SK-N-SH treated with all-trans-retinoic acid at 6 μM for 48 hours (cell line): ENCODE data around the gene FOXD3.

Source experiments
- ARNTL ChIP-seq: fragments of 450-650 bp; formaldehyde crosslinking; IDR thresholded peaks from 2 replicates; pipeline ENCODE4 v1.5.0; 2020; ENCODE audit warnings: low read depth, mild to moderate bottlenecking, moderate library complexity, borderline replicate concordance
- ESRRG ChIP-seq: fragments of 250-450 bp; sonication (Bioruptor Pico); IDR thresholded peaks from 2 replicates; pipeline ENCODE4 v1.6.1; 2021; ENCODE audit warnings: mild to moderate bottlenecking
- GLIS3 ChIP-seq: fragments of 250-450 bp; sonication (Bioruptor Pico); IDR thresholded peaks from 2 replicates; pipeline ENCODE4 v1.5.0; 2020; ENCODE audit warnings: mild to moderate bottlenecking, moderate library complexity
- ISL1 ChIP-seq: fragments of 250-450 bp; sonication (Bioruptor Pico); IDR thresholded peaks from 2 replicates; pipeline ENCODE4 v2.1.2; 2022; ENCODE audit warnings: mild to moderate bottlenecking, moderate library complexity
- OSR1 ChIP-seq: fragments of 250-450 bp; sonication (Bioruptor Pico); IDR thresholded peaks from 2 replicates; pipeline ENCODE4 v1.8.0; 2022; ENCODE audit warnings: moderate library complexity, mild to moderate bottlenecking, inconsistent platforms
- PATZ1 ChIP-seq: fragments of 250-450 bp; sonication (Bioruptor Pico); IDR thresholded peaks from 2 replicates; pipeline ENCODE4 v1.8.0; 2020; ENCODE audit warnings: mild to moderate bottlenecking, moderate library complexity, borderline replicate concordance
- POU6F1 ChIP-seq: fragments of 250-450 bp; sonication (Bioruptor Pico); IDR thresholded peaks from 2 replicates; pipeline ENCODE4 v1.8.0; 2021; ENCODE audit warnings: low read depth, mild to moderate bottlenecking, moderate library complexity, borderline replicate concordance
- SNAI2 ChIP-seq: fragments of 250-450 bp; sonication (Bioruptor Pico); IDR thresholded peaks from 2 replicates; pipeline ENCODE4 v1.5.0; 2020; ENCODE audit warnings: mild to moderate bottlenecking, moderate library complexity
- ZC3H10 ChIP-seq: fragments of 250-450 bp; sonication (Bioruptor Pico); IDR thresholded peaks from 2 replicates; pipeline ENCODE4 v1.5.1; 2021; ENCODE audit warnings: mild to moderate bottlenecking, moderate library complexity
- ZFP30 ChIP-seq: fragments of 450-650 bp; formaldehyde crosslinking; IDR thresholded peaks from 2 replicates; pipeline ENCODE4 v1.5.0; 2022; ENCODE audit warnings: mild to moderate bottlenecking, moderate library complexity
- ZNF565 ChIP-seq: fragments of 450-650 bp; formaldehyde crosslinking; conservative IDR thresholded peaks from 2 replicates; pipeline ENCODE4 v1.5.0; 2020; ENCODE audit warnings: low read depth, mild to moderate bottlenecking, moderate library complexity
- ZNF8 ChIP-seq: fragments of 450-650 bp; formaldehyde crosslinking; IDR thresholded peaks from 2 replicates; pipeline ENCODE4 v1.5.0; 2020; ENCODE audit warnings: mild to moderate bottlenecking, moderate library complexity
- TF ChIP-seq, protein P1 (sequence below): fragments of 250-450 bp; sonication (Bioruptor Pico); IDR thresholded peaks from 2 replicates; pipeline ENCODE4 v1.5.0; 2020; ENCODE audit warnings: mild to moderate bottlenecking, moderate library complexity

DNA sequence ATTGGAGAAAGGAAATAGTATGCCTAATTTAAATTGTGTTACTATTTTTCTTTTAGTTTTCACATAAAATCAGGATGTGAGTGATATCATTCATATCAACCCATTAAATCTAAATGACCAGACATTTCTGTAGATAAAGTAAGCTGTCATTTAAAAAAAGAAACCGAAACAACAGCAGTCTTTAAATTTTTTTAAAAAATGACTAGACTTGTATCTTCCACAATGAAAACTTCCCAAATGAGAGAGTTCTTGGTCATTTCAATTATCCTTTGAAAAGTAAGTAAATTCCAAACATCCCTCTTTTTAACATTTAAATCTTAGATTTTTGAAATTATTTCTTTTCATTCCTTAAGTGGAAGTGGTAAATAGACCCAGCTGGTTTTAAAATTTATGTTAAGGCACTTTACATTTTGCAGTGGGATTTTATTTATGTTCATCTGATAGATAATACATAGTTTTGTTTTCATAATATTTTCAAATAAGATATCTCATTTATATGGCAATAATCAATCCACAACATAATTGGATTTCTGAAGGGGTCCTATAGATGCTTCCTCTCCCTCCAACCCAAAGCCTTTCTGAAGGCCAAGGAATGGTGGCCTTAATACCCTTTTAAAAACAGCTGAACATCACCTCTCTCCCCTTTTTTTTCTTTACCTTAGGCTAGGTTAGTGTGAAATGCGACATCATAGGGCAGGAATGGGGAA lies 3.1 kb downstream of the FOXD3 start:
- TF ChIP-seq ISL1 (CRISPR knock-in tag), result no peak
- no peak for TF ChIP-seq SNAI2 (CRISPR knock-in tag)
- TF ChIP-seq ZNF8, result no peak
- TF ChIP-seq ZNF565 (CRISPR knock-in tag), result no peak
- TF ChIP-seq POU6F1 (CRISPR knock-in tag), result no peak
- TF ChIP-seq PATZ1 (CRISPR knock-in tag), result no peak
- no peak for TF ChIP-seq ARNTL
- TF ChIP-seq, protein P1, sequence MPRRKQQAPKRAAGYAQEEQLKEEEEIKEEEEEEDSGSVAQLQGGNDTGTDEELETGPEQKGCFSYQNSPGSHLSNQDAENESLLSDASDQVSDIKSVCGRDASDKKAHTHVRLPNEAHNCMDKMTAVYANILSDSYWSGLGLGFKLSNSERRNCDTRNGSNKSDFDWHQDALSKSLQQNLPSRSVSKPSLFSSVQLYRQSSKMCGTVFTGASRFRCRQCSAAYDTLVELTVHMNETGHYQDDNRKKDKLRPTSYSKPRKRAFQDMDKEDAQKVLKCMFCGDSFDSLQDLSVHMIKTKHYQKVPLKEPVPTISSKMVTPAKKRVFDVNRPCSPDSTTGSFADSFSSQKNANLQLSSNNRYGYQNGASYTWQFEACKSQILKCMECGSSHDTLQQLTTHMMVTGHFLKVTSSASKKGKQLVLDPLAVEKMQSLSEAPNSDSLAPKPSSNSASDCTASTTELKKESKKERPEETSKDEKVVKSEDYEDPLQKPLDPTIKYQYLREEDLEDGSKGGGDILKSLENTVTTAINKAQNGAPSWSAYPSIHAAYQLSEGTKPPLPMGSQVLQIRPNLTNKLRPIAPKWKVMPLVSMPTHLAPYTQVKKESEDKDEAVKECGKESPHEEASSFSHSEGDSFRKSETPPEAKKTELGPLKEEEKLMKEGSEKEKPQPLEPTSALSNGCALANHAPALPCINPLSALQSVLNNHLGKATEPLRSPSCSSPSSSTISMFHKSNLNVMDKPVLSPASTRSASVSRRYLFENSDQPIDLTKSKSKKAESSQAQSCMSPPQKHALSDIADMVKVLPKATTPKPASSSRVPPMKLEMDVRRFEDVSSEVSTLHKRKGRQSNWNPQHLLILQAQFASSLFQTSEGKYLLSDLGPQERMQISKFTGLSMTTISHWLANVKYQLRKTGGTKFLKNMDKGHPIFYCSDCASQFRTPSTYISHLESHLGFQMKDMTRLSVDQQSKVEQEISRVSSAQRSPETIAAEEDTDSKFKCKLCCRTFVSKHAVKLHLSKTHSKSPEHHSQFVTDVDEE, result no peak
- no peak for TF ChIP-seq ZFP30 (CRISPR knock-in tag)
- TF ChIP-seq GLIS3 (CRISPR knock-in tag), result no peak
- no peak for TF ChIP-seq ZC3H10 (CRISPR knock-in tag)
- no peak for TF ChIP-seq ESRRG (CRISPR knock-in tag)
- TF ChIP-seq OSR1, result no peak
